ENCODE measurements around the gene ZNF236.

The ZNF236 gene

GRCh38 chr18:76866666-76867065, 44.3 kb downstream of the ZNF236 start:
- DNase-seq = no peak

- no peak for DNase-seq
These were observed 51.0 kb downstream of the ZNF236 start for GRCh38 chr18:76873311-76873710.

- DNase-seq = no peak
These were observed 51.4 kb downstream of the ZNF236 start for GRCh38 chr18:76873713-76874112.

GRCh38 chr18:76874642-76875389, 52.5 kb downstream of the ZNF236 start:
- no peak for DNase-seq

- no peak for DNase-seq
These were observed 53.3 kb downstream of the ZNF236 start for GRCh38 chr18:76875390-76876325.

- no peak for DNase-seq
These were observed 56.1 kb downstream of the ZNF236 start for GRCh38 chr18:76878426-76878825.

GRCh38 chr18:76880026-76880425, 57.7 kb downstream of the ZNF236 start:
- no peak for DNase-seq

- no peak for DNase-seq
These were observed 59.4 kb downstream of the ZNF236 start for GRCh38 chr18:76881744-76882143.

GRCh38 chr18:76882146-76882545, 59.8 kb downstream of the ZNF236 start:
- DNase-seq = no peak

GRCh38 chr18:76885001-76885400, 62.6 kb downstream of the ZNF236 start:
- no peak for DNase-seq

- DNase-seq = no peak
These were observed 63.8 kb downstream of the ZNF236 start for GRCh38 chr18:76886112-76886511.

GRCh38 chr18:76889091-76889699, 66.8 kb downstream of the ZNF236 start:
- DNase-seq = no peak

- no peak for DNase-seq
These were observed 70.5 kb downstream of the ZNF236 start for GRCh38 chr18:76892832-76893231.

GRCh38 chr18:76894566-76895346, 72.4 kb downstream of the ZNF236 start:
- no peak for DNase-seq

- DNase-seq = no peak
These were observed 73.1 kb downstream of the ZNF236 start for GRCh38 chr18:76895498-76895897.

GRCh38 chr18:76896677-76897076, 74.3 kb downstream of the ZNF236 start:
- no peak for DNase-seq

GRCh38 chr18:76897257-76897656, 74.9 kb downstream of the ZNF236 start:
- DNase-seq = no peak

- DNase-seq = no peak
These were observed 81.0 kb downstream of the ZNF236 start for GRCh38 chr18:76903386-76903785.

- DNase-seq = no peak
These were observed 83.5 kb downstream of the ZNF236 start for GRCh38 chr18:76905821-76906220.

- no peak for DNase-seq
These were observed 85.9 kb downstream of the ZNF236 start for GRCh38 chr18:76908277-76908676.

- DNase-seq = no peak
These were observed 87.1 kb downstream of the ZNF236 start for GRCh38 chr18:76909439-76909838.

- DNase-seq = no peak
These were observed 89.1 kb downstream of the ZNF236 start for GRCh38 chr18:76911440-76911839.

- no peak for DNase-seq
These were observed 91.2 kb downstream of the ZNF236 start for GRCh38 chr18:76913583-76913982.

All from NCI-H1048 (cell line).